ENCODE results near the gene LILRA5.
"Not testable (repeated sequence)": the region's sequence is repeated elsewhere in the genome, so short reads cannot be mapped to it uniquely, and the experiment has no call there.

The LILRA5 gene

DNA sequence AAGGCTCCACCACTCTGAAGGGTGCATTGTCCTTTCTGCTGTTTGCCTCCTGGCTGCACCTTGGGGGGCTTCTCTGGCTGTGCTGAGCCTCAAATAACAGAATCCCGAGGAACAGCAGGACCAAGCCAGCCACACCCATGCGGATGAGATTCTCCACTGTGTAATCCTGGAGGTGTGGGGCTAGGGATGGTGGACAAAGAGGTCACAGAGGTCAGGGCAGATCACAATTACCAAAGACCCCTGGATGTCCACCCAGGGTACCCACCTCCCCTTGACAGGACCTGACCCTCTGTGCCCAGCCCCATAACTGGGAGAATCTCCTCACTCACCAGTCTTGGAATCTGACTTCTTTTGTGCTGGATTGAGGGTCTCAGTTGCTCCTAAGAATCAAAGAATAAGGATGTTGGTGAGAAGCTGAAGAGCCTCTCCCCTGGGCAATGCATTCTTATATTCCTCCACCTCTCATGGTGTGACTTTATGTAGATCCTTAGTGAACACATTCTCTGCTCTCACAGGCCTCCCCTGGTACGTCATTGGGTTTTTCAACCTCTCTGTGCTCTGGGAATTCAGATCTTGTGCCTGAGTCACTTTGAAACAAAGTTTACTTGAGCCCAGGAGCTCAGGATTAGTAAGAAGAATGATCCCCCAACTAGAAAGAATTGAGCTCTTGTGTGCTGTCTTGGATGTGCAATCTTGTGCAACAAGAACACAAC is 20.8 kb upstream of the LILRA5 start:
- DNase-seq: no peak

DNA sequence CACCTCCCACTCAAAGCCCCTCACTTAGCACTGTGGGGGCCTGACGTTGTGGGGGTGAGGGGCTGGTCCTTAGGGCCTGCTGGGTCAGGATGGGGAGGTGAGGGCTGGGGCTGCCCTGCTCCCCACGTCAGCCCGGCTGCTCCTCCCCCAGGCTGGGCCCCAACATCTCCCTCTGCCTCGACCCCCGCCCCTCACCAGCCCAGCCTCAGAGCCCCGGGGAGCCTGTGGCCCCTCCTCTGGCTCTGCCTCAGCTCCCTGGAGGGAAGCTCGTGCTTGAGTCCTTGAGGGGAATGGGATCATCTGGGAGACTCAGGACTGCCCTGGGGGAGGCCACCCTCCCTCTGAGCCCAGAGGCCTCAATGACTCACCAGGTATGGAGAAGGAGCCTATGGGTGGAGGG is 19.2 kb upstream of the LILRA5 start:
- no peak for DNase-seq

DNA sequence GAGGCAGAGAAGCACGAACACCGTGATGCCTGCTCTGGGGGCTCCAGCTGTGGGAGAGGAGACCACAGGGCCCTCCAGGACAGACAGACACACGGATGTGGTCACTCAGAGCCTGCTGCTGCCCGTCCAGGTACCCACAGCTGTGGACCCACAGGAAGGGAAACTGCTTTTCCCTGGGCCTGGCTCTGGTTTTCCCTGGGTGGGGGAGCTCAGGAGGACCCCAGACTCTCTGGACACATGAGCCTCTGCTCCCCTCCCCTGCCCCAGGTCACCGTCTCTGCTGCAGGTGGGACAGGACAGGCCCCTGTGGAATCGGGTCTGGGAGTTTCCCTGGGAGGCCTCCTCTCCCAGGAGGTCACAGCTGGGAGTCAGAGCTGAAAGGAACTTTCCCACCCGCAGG is 18.7 kb upstream of the LILRA5 start:
- DNase-seq: no peak

DNA sequence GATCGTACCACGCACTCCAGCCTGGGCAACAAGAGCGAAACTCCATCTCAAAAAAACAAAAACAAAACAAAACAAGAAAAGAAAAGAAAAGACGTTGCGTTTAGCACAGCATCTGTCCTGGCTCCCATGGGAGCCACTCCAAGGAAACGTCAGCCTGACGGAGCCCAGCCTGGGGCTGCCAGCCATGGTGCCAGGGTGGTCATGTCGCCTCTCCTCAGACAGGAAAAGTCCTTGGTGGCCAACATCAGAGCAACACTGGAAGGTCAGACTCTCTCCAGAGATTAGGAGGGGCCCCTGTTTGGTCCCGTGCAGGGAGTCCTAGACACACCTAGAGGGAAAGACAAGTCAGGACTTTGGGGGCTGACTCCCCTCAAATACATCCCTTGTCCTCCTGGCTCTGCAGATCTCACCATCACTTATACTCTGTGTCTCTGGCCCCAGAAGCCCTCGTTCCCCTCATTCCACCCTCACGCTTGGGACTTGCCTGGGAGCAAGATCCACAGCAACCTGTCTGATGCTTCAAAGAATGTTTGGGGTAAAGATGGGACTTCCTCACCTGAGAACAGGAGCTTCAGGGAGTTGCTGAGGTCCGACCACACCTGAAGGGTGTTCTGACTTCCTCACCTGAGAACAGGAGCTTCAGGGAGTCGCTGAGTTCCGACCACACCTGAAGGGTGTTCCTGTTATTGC is 16.7 kb upstream of the LILRA5 start:
- DNase-seq: no peak

- not testable (repeated sequence) for DNase-seq
Observed at GRCh38 chr19:54328781-54329180, 15.8 kb upstream of the LILRA5 start.

GRCh38 chr19:54325631-54326030 is 12.7 kb upstream of the LILRA5 start:
- DNase-seq: no peak

- DNase-seq: peak in 1 of 2 donors; percentile 21
Observed at GRCh38 chr19:54325194-54325621, 12.2 kb upstream of the LILRA5 start.

GRCh38 chr19:54324071-54324470 is 11.1 kb upstream of the LILRA5 start:
- no peak for DNase-seq

DNA sequence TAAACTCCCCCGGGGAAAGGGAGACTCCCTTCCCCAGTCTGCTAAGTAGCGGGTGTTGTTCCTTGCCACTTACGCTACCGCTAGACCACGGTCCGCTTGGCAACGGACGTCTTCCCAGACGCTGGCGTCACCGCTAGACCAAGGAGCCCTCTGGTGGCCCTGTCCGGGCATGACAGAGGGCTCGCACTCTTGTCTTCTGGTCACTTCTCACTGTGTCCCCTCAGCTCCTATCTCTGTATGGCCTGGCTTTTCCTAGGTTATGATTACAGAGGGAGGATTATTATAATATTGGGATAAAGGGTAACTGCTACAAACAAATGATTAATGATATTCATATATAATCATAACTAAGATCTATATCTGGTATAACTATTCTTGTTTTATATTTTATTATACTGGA is 10.0 kb upstream of the LILRA5 start:
- not testable (repeated sequence) for DNase-seq

DNA sequence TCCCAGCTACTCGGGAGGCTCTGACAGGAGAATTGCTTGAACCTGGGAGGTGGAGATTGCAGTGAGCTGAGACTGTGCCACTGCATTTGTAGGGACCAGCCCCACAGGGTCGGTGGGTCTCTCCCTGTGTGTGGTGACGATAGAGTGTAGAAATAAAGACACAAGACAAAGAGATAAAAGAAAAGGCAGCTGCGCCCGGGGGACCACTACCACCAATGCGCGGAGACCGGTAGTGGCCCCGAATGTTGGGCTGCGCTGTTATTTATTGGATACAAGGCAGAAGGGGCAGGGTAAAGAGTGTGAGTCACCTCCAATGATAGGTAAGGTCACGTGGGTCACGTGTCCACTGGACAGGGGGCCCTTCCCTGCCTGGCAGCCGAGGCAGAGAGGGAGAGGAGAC is 9.3 kb upstream of the LILRA5 start:
- not testable (repeated sequence) for DNase-seq

- no peak for DNase-seq
Observed at GRCh38 chr19:54319892-54320670, 7.1 kb upstream of the LILRA5 start.

GRCh38 chr19:54319049-54319448 is 6.1 kb upstream of the LILRA5 start:
- no peak for DNase-seq

- DNase-seq: no peak
Observed at GRCh38 chr19:54317965-54318240, 4.9 kb upstream of the LILRA5 start.

DNA sequence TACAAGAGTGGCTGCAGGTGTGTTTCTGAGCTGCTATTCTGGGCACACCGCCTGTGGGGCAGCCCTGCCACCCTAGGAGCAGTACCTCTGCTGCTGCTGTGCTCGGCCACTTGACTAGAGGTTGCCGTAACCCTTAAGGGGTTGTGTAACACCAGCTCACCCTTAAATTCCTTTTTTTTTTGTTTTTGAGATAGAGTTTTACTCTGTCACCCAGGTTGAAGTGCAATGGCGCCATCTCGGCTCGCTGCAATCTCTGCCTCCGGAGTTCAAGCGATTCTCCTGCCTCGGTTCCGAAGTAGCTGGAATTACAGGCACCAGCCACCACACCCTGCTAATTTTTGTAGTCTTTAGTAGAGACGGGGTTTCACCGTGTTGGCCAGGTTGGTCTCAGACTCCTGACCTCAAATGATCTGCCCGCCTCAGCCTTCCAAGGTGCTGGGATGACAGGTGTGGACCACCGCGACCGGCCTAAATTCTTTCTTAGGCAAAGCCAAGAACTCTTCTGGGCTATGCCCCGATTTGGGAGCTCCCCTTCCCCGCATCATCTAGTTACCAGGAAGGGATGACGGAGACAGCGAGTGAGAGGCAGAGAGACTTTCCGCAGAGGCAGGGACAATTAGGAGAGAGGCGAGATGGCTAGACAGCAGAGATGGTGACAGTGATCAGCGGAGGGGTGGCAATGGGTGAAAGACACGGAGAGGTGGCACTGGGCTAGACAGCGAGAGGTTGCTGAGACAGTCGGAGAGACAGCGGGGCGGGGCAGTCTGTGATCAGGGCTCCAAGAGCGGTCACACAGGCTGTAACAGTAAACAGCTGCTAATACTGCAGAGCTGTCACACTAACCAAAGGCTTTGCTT is 4.4 kb upstream of the LILRA5 start:
- DNase-seq: no peak

- DNase-seq: no peak
Observed at GRCh38 chr19:54316746-54317107, 3.8 kb upstream of the LILRA5 start.

DNA sequence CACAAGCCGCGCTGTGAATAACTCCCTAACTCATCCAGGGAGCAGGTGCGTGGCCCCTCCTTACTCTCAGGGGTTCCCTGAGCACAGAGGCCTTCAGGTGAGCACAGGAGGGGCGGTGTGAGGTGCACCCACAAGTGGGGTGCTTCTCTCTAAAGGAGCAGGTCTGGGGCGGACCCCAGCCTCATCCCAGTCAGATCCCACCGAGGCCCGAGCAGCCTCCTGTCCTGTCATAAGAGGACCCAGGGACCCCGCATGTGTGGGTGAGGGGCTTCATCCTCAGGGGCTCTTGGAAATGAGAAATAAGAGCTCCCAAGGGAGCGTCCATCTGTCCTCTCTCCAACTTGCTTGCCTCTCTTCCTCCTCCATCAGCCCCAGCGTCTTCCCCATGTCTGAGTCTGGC is 3.0 kb upstream of the LILRA5 start:
- DNase-seq: no peak

DNA sequence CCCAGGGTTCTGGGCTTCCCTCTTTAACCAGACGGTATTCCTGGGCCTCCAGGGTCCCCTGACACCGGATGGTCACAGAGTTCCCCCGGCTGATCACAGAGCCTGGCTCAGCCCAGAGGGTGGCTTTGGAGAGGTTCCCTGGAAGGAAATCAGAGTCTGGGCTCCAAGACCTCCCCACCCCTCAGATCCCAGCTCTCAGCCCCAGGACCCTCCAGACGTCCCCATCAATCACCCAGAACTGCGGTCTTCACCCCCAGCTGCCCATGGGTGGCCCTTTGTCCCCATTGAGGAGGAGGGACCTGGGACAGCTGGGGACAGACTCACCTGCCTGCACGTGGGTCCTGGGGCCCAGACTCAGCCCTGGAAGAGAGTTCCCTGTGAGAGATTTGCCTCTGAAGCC is 955 bp downstream of the LILRA5 start:
- DNase-seq: no peak

GRCh38 chr19:54311486-54311885 is 1.5 kb downstream of the LILRA5 start:
- no peak for DNase-seq

DNA sequence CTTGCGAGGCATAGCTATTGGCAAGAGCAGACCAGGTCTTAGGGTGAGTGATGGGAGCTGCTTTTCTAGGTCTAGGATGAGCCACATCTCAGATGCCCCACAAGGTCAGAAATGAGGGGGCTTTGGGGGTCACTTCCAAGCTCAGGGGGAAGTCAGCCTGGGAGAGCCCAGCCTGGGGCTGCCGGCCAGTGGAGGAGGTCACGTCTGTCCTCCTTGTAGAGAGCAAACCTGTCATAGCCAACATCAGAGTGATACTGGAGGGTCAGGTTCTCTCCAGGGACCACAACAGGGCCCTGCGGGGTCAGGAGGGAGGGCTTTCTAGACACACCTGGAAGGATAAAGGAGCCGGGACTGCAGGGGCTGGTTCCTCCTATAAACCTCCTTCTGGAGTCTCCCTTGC is 2.4 kb downstream of the LILRA5 start:
- DNase-seq: no peak

DNA sequence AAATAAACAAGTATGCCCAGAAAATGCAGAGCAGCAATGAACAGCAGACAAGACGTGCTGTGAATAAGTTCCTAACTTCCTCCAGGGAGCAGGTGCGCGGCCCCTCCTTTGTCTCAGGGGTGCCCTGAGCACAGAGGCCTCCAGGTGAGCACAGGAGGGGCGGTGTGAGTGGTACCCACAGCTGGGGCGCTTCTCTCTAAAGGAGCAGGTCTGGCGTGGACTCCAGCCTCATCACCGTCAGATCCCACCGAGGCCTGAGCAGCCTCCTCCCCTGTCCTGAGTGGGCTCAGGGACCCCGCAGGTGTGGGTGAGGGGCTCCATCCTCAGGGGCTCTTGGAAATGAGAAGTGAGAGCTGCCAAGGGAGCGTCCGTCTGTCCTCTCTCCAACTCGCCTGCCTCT is 3.2 kb downstream of the LILRA5 start:
- no peak for DNase-seq

DNA sequence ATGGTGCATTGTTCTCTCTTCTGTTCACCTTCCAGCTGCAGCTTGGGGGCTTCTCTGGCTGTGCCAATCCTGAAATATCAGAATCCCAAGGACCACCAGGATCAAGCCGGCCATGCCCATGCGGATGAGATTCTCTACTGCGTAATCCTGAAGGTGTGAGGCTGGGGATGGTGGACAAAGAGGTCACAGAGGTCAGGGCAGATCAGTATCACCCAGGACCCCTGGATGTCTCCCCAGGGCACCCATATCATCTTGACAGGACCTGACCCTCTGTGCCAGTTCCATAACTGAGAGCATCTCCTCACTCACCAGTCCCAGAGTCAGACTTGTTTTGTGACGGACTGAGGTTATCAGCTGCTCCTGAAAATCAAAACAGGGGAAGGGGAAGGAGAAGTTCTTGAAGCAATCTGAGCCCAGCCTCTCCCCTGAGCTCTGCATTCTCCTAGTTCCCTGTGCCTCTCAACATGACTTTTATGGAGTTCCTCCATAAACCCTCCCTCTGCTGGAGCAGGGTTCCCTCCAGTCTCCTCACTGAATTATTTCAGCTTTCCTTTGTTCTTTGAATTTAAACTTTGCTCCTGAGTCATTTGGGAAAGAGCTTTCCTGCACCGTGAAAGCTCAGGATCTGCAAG is 5.5 kb downstream of the LILRA5 start:
- no peak for DNase-seq

- DNase-seq: no peak
Observed at GRCh38 chr19:54305141-54305540, 7.8 kb downstream of the LILRA5 start.

DNA sequence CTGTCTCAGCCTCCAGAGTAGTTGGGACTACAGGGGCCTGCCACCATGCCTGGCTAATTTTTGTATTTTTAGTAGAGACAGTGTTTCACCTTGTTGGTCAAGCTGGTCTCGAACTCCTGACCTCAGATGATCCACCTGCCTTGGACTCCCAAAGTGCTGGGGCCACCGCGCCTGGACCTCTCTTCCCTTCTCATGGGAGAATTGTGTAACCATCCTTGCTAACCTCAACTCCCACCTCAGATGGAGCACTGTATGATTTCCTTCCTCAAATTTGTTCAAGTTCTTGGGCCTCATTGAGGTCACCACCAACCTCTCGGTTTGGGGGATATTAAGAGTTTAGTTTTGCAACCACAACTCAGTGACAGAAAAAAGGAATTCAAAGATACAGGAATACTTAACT is 10.7 kb downstream of the LILRA5 start:
- no peak for DNase-seq

All from hippocampal formation (tissue), 2 donors.